OCI-LY3 (cell line): Measurements from ENCODE around the gene GSTA3.

Experiments
- H2AFZ ChIP-seq: fragments of 200-600, 300-600 bp; shearing (Covaris generic); 2 replicates; pipeline ENCODE4 v1.6.0; 2014; ENCODE audit warnings: antibody characterized with exemption, low read depth, low read length
- H3K27ac ChIP-seq: fragments of 200-600, 300-600 bp; sonication (generic); 2 replicates; pipeline ENCODE4 v1.5.1; 2014; ENCODE audit warnings: mild to moderate bottlenecking, low read length, moderate library complexity, mixed read lengths
- H3K27me3 ChIP-seq: fragments of 200-600, 300-600 bp; sonication (generic); 2 replicates; pipeline ENCODE4 v1.6.1; 2014; ENCODE audit warnings: low read depth, low read length, mixed read lengths
- H3K36me3 ChIP-seq: fragments of 200-600, 300-600 bp; sonication (generic); replicated peaks from 2 replicates; pipeline ENCODE3; 2014; ENCODE audit warnings: low read depth, low read length, mixed read lengths
- H3K4me1 ChIP-seq: fragments of 300-600, 200-600 bp; sonication (generic); 2 replicates; pipeline ENCODE4 v1.6.1; 2014; ENCODE audit warnings: low read length, mixed read lengths
- H3K4me2 ChIP-seq: fragments of 200-600, 300-600 bp; sonication (generic); 2 replicates; pipeline ENCODE4 v1.6.1; 2014; ENCODE audit warnings: low read length, mixed read lengths
- H3K4me3 ChIP-seq: fragments of 300-600, 200-600 bp; sonication (generic); 2 replicates; pipeline ENCODE4 v1.5.1; 2014; ENCODE audit warnings: antibody characterized with exemption, mild to moderate bottlenecking, low read length, moderate library complexity
- H3K79me2 ChIP-seq: fragments of 300-600, 200-600 bp; shearing (Covaris generic); 2 replicates; pipeline ENCODE4 v1.6.1; 2014; ENCODE audit warnings: mild to moderate bottlenecking, low read length, mixed read lengths
- H3K9ac ChIP-seq: fragments of 300-600, 200-600 bp; shearing (Covaris generic); 2 replicates; pipeline ENCODE4 v1.6.0; 2014; ENCODE audit warnings: mild to moderate bottlenecking, low read length, moderate library complexity
- H3K9me3 ChIP-seq: fragments of 200-600, 300-600 bp; shearing (Covaris generic); 2 replicates; pipeline ENCODE4 v1.6.1; 2014; ENCODE audit warnings: low read length, mixed read lengths; ENCODE audit not compliant: insufficient read depth
- H4K20me1 ChIP-seq: fragments of 200-600, 300-600 bp; sonication (generic); 2 replicates; pipeline ENCODE4 v1.6.1; 2016; ENCODE audit warnings: low read length, mixed read lengths; ENCODE audit not compliant: insufficient read depth
- CTCF ChIP-seq: fragments of 200-600, 300-600 bp; sonication (generic); IDR thresholded peaks from 2 replicates; pipeline ENCODE4 v1.5.1; 2014; ENCODE audit warnings: antibody characterized with exemption, low read length, low read depth
- EZH2phosphoT487 ChIP-seq: fragments of 200-600 bp; shearing (Covaris generic); IDR thresholded peaks from 2 replicates; pipeline ENCODE4 v1.6.1; 2018; ENCODE audit warnings: antibody characterized with exemption, mixed run types, low read depth

GSTA3 gene

GRCh38 chr6:52909531-52909930 lies at the start of gene GSTA3:
GSTA3 (minus strand) TSS chr6:52909698; CDS start chr6:52905834, 3,864 bp downstream.
- Histone ChIP-seq H3K79me2 (no peaks in the 10 kb centered on the region), H3K4me1 (no peaks in the 10 kb centered on the region), H4K20me1 (no peaks in the 10 kb centered on the region), H3K4me2 (no peak within 1 kb of the TSS), H3K9ac (no peak within 1 kb of the TSS), H3K4me3 (no peak within 1 kb of the TSS), H3K27me3 (no peaks in the 10 kb centered on the region), H2AFZ (no peak within 1 kb of the TSS), H3K36me3 (no peaks in the 10 kb centered on the region), H3K9me3 (no peaks in the 10 kb centered on the region), H3K27ac (no peak within 1 kb of the TSS)
- no peak for TF ChIP-seq CTCF
- TF ChIP-seq EZH2phosphoT487 = no peak

- Histone ChIP-seq H3K36me3 (no peaks in the 10 kb centered on the region), H2AFZ (no peak overlapping the region), H3K4me3 (no peak overlapping the region), H3K4me2 (no peak overlapping the region), H3K9ac (no peak overlapping the region), H3K4me1 (no peaks in the 10 kb centered on the region), H4K20me1 (no peaks in the 10 kb centered on the region), H3K27ac (no peak overlapping the region), H3K79me2 (no peaks in the 10 kb centered on the region), H3K27me3 (no peaks in the 10 kb centered on the region), H3K9me3 (no peaks in the 10 kb centered on the region)
- TF ChIP-seq EZH2phosphoT487 (no peak), CTCF (no peak)
Measured at GRCh38 chr6:52958546-52959255, 49.2 kb upstream of the GSTA3 start.

- H3K27me3 ChIP-seq = no peaks in the 10 kb centered on the region
- no peak for TF ChIP-seq CTCF
- no peak for TF ChIP-seq EZH2phosphoT487
- no peaks in the 10 kb centered on the region for H3K79me2 ChIP-seq
- no peak overlapping the region for H2AFZ ChIP-seq
- no peak overlapping the region for H3K4me3 ChIP-seq
- no peaks in the 10 kb centered on the region for H4K20me1 ChIP-seq
- H3K36me3 ChIP-seq = no peaks in the 10 kb centered on the region
- no peaks in the 10 kb centered on the region for H3K9me3 ChIP-seq
- no peaks in the 10 kb centered on the region for H3K4me1 ChIP-seq
- no peak overlapping the region for H3K4me2 ChIP-seq
- no peak overlapping the region for H3K9ac ChIP-seq
- H3K27ac ChIP-seq = no peak overlapping the region
Measured at GRCh38 chr6:52955871-52956270, 46.4 kb upstream of the GSTA3 start.

- H3K4me2 ChIP-seq = no peak overlapping the region
- H3K9me3 ChIP-seq = no peaks in the 10 kb centered on the region
- no peaks in the 10 kb centered on the region for H3K27me3 ChIP-seq
- no peak for TF ChIP-seq CTCF
- TF ChIP-seq EZH2phosphoT487 = no peak
- H3K4me3 ChIP-seq = no peak overlapping the region
- H3K79me2 ChIP-seq = no peaks in the 10 kb centered on the region
- H3K9ac ChIP-seq = no peak overlapping the region
- no peak overlapping the region for H3K27ac ChIP-seq
- H4K20me1 ChIP-seq = no peaks in the 10 kb centered on the region
- no peaks in the 10 kb centered on the region for H3K4me1 ChIP-seq
- no peak overlapping the region for H2AFZ ChIP-seq
- H3K36me3 ChIP-seq = no peaks in the 10 kb centered on the region
Measured at GRCh38 chr6:52953911-52954839, 44.7 kb upstream of the GSTA3 start.
